Measurements from ENCODE around the gene SRR.

The SRR gene

DNA sequence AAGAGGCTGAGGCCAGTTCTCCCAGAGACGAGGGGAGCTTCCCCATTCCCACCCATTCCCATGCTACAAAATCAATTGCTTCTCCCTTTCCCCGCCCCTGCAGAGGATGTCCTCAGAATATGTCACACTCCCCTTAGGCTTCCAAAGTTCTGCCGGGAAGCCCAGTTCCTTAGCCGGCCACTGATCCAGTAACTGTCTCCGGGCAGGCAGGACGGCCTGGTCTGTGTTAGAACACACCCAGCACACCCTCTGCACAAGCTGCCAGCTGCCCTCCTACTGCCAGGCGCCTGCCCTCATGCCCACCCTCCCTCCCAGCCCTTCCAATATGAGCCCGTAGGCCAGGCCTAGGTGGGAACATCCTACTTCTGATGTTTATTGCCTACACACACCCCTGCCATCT is 64.6 kb downstream of the SRR start:
- Histone ChIP-seq H3K4me1 (ENCODE audit: insufficient read depth, insufficient read length) (peaks cover 9% of the 10 kb centered on the region), H3K27me3 (ENCODE audit: insufficient read depth, insufficient read length) (no peaks in the 10 kb centered on the region), H3K9ac (ENCODE audit: insufficient read length, low read depth) (no peak overlapping the region), H3K9me3 (ENCODE audit: insufficient read depth, low read length) (no peaks in the 10 kb centered on the region), H3K4me3 (ENCODE audit: insufficient read length, low read depth) (no peak overlapping the region), H3K36me3 (ENCODE audit: insufficient read depth, insufficient read length, low read length) (peaks cover 52% of the 10 kb centered on the region)
- DNase-seq (ENCODE audit: low read depth, low spot score): no peak
- TF ChIP-seq ZNF274 (IDR thresholded peaks at IDR 0.05; ENCODE audit: low read depth, low read length) (no peak), YY1 (IDR thresholded peaks at IDR 0.05; ENCODE audit: insufficient read depth, insufficient read length) (no peak), SUZ12 (IDR thresholded peaks at IDR 0.05; ENCODE audit: extremely low read depth, insufficient read depth, insufficient read length) (no peak)

DNA sequence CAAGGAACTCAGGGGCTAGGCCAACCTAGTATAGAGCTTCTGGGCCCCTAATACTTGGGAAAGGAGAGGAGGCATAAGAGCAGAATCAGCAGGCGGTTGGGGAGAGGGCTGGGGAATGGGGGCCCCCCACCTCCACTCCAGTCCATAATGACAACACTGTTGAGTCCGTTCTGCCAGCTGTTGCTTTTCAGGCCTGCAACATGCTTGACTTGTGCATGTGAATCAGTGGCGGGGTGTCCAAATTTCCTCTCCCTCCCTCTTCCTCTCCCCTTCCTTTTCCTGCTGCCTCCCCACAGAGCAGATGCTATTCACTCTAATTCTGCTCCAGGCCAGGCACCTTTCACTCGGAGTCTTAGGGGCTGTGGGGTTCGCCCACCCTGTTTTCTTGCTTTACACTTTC is 65.3 kb downstream of the SRR start:
- Histone ChIP-seq H3K4me1 (ENCODE audit: insufficient read depth, insufficient read length) (peaks cover 9% of the 10 kb centered on the region), H3K9me3 (ENCODE audit: insufficient read depth, low read length) (no peaks in the 10 kb centered on the region), H3K36me3 (ENCODE audit: insufficient read depth, insufficient read length, low read length) (peaks cover 51% of the 10 kb centered on the region), H3K9ac (ENCODE audit: insufficient read length, low read depth) (no peak overlapping the region), H3K27me3 (ENCODE audit: insufficient read depth, insufficient read length) (no peaks in the 10 kb centered on the region), H3K4me3 (ENCODE audit: insufficient read length, low read depth) (no peak overlapping the region)
- TF ChIP-seq SUZ12 (IDR thresholded peaks at IDR 0.05; ENCODE audit: extremely low read depth, insufficient read depth, insufficient read length) (no peak), ZNF274 (IDR thresholded peaks at IDR 0.05; ENCODE audit: low read depth, low read length) (no peak), YY1 (IDR thresholded peaks at IDR 0.05; ENCODE audit: insufficient read depth, insufficient read length) (no peak)
- no peak for DNase-seq (ENCODE audit: low read depth, low spot score)

DNA sequence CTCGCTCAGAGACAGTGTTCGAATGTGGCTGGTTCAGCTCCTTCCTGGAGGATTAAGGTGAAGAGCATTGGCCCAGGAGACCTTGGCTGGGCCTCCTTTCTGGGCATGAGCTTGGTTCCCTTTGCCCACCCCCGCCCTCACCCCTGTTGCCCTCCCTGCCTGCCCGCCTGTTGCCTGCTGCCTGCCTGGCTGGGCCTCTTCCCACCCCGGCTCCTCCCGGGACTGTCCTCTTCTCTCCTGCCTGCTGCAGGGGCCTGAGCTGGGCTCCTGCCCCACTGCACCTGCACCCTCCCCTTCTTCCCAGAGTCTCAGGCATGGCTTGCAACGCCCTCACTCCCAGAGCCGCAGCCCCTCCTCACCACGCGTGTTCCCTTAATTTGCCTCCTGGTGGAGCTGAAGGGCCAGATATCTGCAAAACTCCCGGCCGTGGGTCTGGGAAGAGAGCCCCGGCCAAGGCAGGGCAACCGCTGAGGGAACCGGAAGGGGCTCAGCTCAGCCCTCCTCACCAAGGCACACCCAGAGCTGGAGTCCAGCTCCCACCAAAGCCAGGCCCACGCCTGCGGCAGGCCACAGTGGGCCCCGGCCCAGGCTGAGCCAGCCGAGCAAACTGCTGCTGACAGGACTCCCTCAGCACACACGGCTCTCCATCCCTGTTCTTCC is 65.9 kb downstream of the SRR start:
- H3K4me1 ChIP-seq (ENCODE audit: insufficient read depth, insufficient read length): peaks cover 9% of the 10 kb centered on the region
- DNase-seq (ENCODE audit: low read depth, low spot score): no peak
- no peak overlapping the region for H3K4me3 ChIP-seq (ENCODE audit: insufficient read length, low read depth)
- no peaks in the 10 kb centered on the region for H3K27me3 ChIP-seq (ENCODE audit: insufficient read depth, insufficient read length)
- no peaks in the 10 kb centered on the region for H3K9me3 ChIP-seq (ENCODE audit: insufficient read depth, low read length)
- no peak overlapping the region for H3K9ac ChIP-seq (ENCODE audit: insufficient read length, low read depth)
- no peak for TF ChIP-seq ZNF274 (IDR thresholded peaks at IDR 0.05; ENCODE audit: low read depth, low read length)
- no peak for TF ChIP-seq SUZ12 (IDR thresholded peaks at IDR 0.05; ENCODE audit: extremely low read depth, insufficient read depth, insufficient read length)
- no peak for TF ChIP-seq YY1 (IDR thresholded peaks at IDR 0.05; ENCODE audit: insufficient read depth, insufficient read length)
- peaks cover 46% of the 10 kb centered on the region for H3K36me3 ChIP-seq (ENCODE audit: insufficient read depth, insufficient read length, low read length)

DNA sequence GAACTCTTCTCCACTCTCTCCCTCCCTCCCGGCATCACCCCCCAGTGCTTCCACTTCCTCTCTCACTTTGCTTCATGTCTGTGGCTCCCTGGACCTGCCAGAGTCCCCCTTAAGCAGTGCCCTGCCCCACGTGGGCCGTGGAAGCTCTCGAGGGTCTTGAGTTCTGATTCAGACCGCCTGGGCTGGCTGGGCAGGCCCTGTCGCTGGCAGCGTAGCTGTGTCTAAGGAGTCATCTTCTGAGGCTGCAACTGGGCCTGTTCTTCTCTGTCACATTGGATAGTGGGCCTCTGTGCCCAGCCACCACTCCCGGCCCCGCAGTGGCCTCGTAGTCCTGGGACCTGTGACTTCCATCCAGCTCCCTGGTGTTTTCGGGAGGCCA is 66.5 kb downstream of the SRR start:
- no peak for DNase-seq (ENCODE audit: low read depth, low spot score)
- Histone ChIP-seq H3K4me1 (ENCODE audit: insufficient read depth, insufficient read length) (peaks cover 9% of the 10 kb centered on the region), H3K4me3 (ENCODE audit: insufficient read length, low read depth) (no peak overlapping the region), H3K27me3 (ENCODE audit: insufficient read depth, insufficient read length) (no peaks in the 10 kb centered on the region), H3K9ac (ENCODE audit: insufficient read length, low read depth) (no peak overlapping the region), H3K9me3 (ENCODE audit: insufficient read depth, low read length) (no peaks in the 10 kb centered on the region), H3K36me3 (ENCODE audit: insufficient read depth, insufficient read length, low read length) (peaks cover 41% of the 10 kb centered on the region)
- TF ChIP-seq YY1 (IDR thresholded peaks at IDR 0.05; ENCODE audit: insufficient read depth, insufficient read length): no peak
- no peak for TF ChIP-seq ZNF274 (IDR thresholded peaks at IDR 0.05; ENCODE audit: low read depth, low read length)
- no peak for TF ChIP-seq SUZ12 (IDR thresholded peaks at IDR 0.05; ENCODE audit: extremely low read depth, insufficient read depth, insufficient read length)

DNA sequence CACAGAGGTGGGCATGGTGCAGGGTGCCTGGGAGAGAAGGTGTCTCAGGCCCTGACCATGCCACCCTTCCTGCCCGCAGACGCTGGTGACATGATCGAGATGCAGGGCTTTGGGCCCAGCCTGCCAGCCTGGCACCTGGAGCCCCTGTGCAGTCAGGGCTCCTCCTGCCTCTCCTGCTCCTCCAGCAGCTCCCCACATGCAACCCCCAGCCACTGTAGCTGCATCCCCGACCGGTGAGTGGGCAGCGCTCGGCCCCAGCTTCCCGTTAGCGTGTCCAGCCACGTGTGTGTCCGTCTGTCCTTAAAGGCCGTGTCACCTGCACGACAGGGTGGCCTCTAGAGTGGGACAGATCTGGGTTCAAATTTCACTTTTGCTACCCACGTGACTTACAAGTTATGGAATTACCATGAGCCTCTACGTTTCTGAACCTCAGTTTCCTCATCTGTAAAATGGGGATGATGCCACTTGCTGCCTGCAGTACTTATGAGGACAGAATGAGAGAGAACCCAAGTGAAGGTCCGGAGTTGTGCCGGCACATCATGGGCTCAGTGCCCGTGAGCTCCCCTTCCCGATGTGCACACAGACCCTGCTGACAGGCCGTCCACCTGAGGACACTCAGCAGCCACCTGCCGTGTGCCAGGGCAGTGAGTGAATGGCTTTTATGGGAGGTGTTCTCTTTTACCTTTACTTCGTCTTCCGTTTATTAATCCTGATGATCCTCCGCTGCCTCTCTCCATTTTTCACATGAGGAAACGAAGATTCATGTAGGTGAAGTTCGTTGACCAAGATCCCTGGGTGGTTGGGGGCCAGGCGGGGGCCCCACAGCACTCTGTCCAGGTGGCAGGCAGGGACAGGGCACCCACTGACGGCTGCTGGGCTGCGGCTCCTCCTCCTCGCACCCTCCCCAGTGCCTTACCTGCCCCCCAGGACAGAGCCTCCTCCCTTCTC is 67.7 kb downstream of the SRR start:
- no peak overlapping the region for H3K9ac ChIP-seq (ENCODE audit: insufficient read length, low read depth)
- H3K9me3 ChIP-seq (ENCODE audit: insufficient read depth, low read length): no peaks in the 10 kb centered on the region
- peaks cover 39% of the 10 kb centered on the region for H3K36me3 ChIP-seq (ENCODE audit: insufficient read depth, insufficient read length, low read length)
- no peak for DNase-seq (ENCODE audit: low read depth, low spot score)
- H3K27me3 ChIP-seq (ENCODE audit: insufficient read depth, insufficient read length): no peaks in the 10 kb centered on the region
- peaks cover 11% of the 10 kb centered on the region for H3K4me1 ChIP-seq (ENCODE audit: insufficient read depth, insufficient read length)
- no peak overlapping the region for H3K4me3 ChIP-seq (ENCODE audit: insufficient read length, low read depth)
- TF ChIP-seq YY1 (IDR thresholded peaks at IDR 0.05; ENCODE audit: insufficient read depth, insufficient read length): no peak
- no peak for TF ChIP-seq SUZ12 (IDR thresholded peaks at IDR 0.05; ENCODE audit: extremely low read depth, insufficient read depth, insufficient read length)
- no peak for TF ChIP-seq ZNF274 (IDR thresholded peaks at IDR 0.05; ENCODE audit: low read depth, low read length)

DNA sequence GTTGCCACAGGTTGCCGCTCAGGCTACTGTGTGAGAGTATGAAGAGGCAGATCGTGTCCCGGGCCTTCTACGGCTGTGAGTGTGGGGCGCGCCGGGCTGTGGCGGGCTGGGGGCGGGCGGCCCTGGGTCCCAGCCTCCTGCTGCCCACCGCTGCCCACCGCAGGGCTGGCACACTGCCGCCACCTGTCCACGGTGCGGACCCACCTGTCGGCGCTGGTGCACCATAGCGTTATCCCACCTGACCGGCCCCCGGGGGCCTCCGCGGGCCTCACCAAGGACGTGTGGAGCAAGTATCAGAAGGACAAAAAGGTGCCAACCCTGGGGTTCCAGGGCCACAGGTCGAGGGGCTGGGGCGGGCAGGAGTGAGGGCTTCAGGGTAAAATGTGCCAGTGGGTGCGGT is 68.4 kb downstream of the SRR start:
- H3K4me1 ChIP-seq (ENCODE audit: insufficient read depth, insufficient read length): peaks cover 8% of the 10 kb centered on the region
- peaks cover 43% of the 10 kb centered on the region for H3K36me3 ChIP-seq (ENCODE audit: insufficient read depth, insufficient read length, low read length)
- no peak for TF ChIP-seq YY1 (IDR thresholded peaks at IDR 0.05; ENCODE audit: insufficient read depth, insufficient read length)
- TF ChIP-seq SUZ12 (IDR thresholded peaks at IDR 0.05; ENCODE audit: extremely low read depth, insufficient read depth, insufficient read length): no peak
- no peak for TF ChIP-seq ZNF274 (IDR thresholded peaks at IDR 0.05; ENCODE audit: low read depth, low read length)
- H3K9me3 ChIP-seq (ENCODE audit: insufficient read depth, low read length): no peaks in the 10 kb centered on the region
- no peaks in the 10 kb centered on the region for H3K27me3 ChIP-seq (ENCODE audit: insufficient read depth, insufficient read length)
- DNase-seq (ENCODE audit: low read depth, low spot score): no peak
- no peak overlapping the region for H3K9ac ChIP-seq (ENCODE audit: insufficient read length, low read depth)
- no peak overlapping the region for H3K4me3 ChIP-seq (ENCODE audit: insufficient read length, low read depth)

DNA sequence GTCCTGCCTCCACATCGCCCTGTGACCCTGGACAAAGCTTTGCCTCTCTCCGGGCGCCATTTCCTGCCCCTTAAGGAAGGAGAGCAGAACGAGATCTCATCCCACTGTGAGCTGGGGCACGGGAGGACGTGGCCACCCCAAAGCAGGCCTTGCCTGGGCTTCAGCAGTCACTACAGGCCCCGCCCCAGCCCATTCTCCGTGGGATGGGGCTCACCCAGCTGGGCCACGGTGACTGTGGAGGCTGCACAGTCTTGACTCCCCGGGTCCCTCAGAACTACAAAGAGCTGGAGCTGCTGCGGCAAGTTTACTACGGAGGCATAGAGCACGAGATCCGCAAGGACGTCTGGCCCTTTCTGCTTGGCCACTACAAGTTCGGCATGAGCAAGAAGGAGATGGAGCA is 68.9 kb downstream of the SRR start:
- Histone ChIP-seq H3K4me1 (ENCODE audit: insufficient read depth, insufficient read length) (peaks cover 10% of the 10 kb centered on the region), H3K9ac (ENCODE audit: insufficient read length, low read depth) (no peak overlapping the region), H3K27me3 (ENCODE audit: insufficient read depth, insufficient read length) (no peaks in the 10 kb centered on the region), H3K36me3 (ENCODE audit: insufficient read depth, insufficient read length, low read length) (peaks cover 46% of the 10 kb centered on the region), H3K9me3 (ENCODE audit: insufficient read depth, low read length) (no peaks in the 10 kb centered on the region), H3K4me3 (ENCODE audit: insufficient read length, low read depth) (no peak overlapping the region)
- no peak for DNase-seq (ENCODE audit: low read depth, low spot score)
- TF ChIP-seq ZNF274 (IDR thresholded peaks at IDR 0.05; ENCODE audit: low read depth, low read length) (no peak), SUZ12 (IDR thresholded peaks at IDR 0.05; ENCODE audit: extremely low read depth, insufficient read depth, insufficient read length) (no peak), YY1 (IDR thresholded peaks at IDR 0.05; ENCODE audit: insufficient read depth, insufficient read length) (no peak)
